NCI-H2171 treated with DMSO at 0.1 percent for 48 hours (cell line): ENCODE measurements around the gene VSNL1.
A peak's percentile ranks its signal among the peaks of the same experiment; 100 is the strongest.

ENCODE experiments used
- DNase-seq: peaks from one replicate; lab custom pipeline; 2025; lab: John Stamatoyannopoulos, UW

Gene VSNL1

GRCh38 chr2:17646081-17646554 lies 105.6 kb downstream of the VSNL1 start:
- peak; percentile 72 for DNase-seq

- no peak for DNase-seq
Observed at GRCh38 chr2:17646838-17647701, 106.6 kb downstream of the VSNL1 start.

- no peak for DNase-seq
Observed at GRCh38 chr2:17648581-17648980, 108.1 kb downstream of the VSNL1 start.

- no peak for DNase-seq
Observed at GRCh38 chr2:17649026-17649425, 108.5 kb downstream of the VSNL1 start.

- no peak for DNase-seq
Observed at GRCh38 chr2:17652681-17653394, 112.3 kb downstream of the VSNL1 start.

GRCh38 chr2:17657759-17658158 lies 117.3 kb downstream of the VSNL1 start:
- no peak for DNase-seq

- no peak for DNase-seq
Observed at GRCh38 chr2:17658251-17658843, 117.9 kb downstream of the VSNL1 start.

GRCh38 chr2:17660219-17660618 lies 119.7 kb downstream of the VSNL1 start:
- no peak for DNase-seq

GRCh38 chr2:17661460-17661859 lies 121.0 kb downstream of the VSNL1 start:
- DNase-seq, result no peak

GRCh38 chr2:17662723-17663122 lies 122.2 kb downstream of the VSNL1 start:
- no peak for DNase-seq

GRCh38 chr2:17664534-17664933 lies 124.0 kb downstream of the VSNL1 start:
- no peak for DNase-seq

GRCh38 chr2:17667898-17668297 lies 127.4 kb downstream of the VSNL1 start:
- no peak for DNase-seq

- no peak for DNase-seq
Observed at GRCh38 chr2:17672583-17673317, 132.3 kb downstream of the VSNL1 start.

GRCh38 chr2:17674817-17675216 lies 134.3 kb downstream of the VSNL1 start:
- no peak for DNase-seq

- DNase-seq, result no peak
Observed at GRCh38 chr2:17680119-17680518, 139.6 kb downstream of the VSNL1 start.

GRCh38 chr2:17682098-17682857 lies 141.8 kb downstream of the VSNL1 start:
- DNase-seq, result no peak

GRCh38 chr2:17683981-17684380 lies 143.5 kb downstream of the VSNL1 start:
- no peak for DNase-seq

- DNase-seq, result no peak
Observed at GRCh38 chr2:17688600-17688999, 148.1 kb downstream of the VSNL1 start.

- DNase-seq, result no peak
Observed at GRCh38 chr2:17689010-17689409, 148.5 kb downstream of the VSNL1 start.

- no peak for DNase-seq
Observed at GRCh38 chr2:17690776-17691175, 150.3 kb downstream of the VSNL1 start.
